GM23338 (cell line): Measurements from ENCODE around the gene COL15A1. TPM values are rescaled to one million over a fixed set of nuclear protein-coding genes. Genes with fewer than 3 reads are reported as not detected.
A peak's percentile ranks its signal among the peaks of the same experiment; 100 is the strongest.

Experiments
- ATAC-seq: fragments of 200-7000 bp; cut with Tn5 transposase; 3 replicates; pipeline ENCODE4 v1.9.1; 2020
- DNase-seq: peaks from one replicate; pipeline ENCODE4 v3.0.0-alpha.2; 2015; ENCODE audit warnings: low spot score
- H2AFZ ChIP-seq: fragments of 200-600 bp; sonication (generic); 2 replicates; pipeline ENCODE4 v1.8.0; 2016; ENCODE audit warnings: antibody characterized with exemption, mild to moderate bottlenecking, moderate library complexity
- H3F3A ChIP-seq: fragments of 200-600 bp; sonication (generic); replicated peaks from 2 replicates; pipeline ENCODE4 v1.8.0; 2017; ENCODE audit warnings: antibody characterized with exemption, mixed run types, low read depth
- H3K27ac ChIP-seq: fragments of 200-600 bp; sonication (generic); 2 replicates; pipeline ENCODE4 v1.6.1; 2016; ENCODE audit warnings: low read depth
- H3K27me3 ChIP-seq: fragments of 200-600 bp; sonication (generic); 2 replicates; pipeline ENCODE4 v1.8.0; 2016; ENCODE audit warnings: mild to moderate bottlenecking, mixed run types, moderate library complexity; ENCODE audit not compliant: insufficient read depth
- H3K36me3 ChIP-seq: fragments of 200-600 bp; sonication (generic); 2 replicates; pipeline ENCODE4 v1.8.0; 2016; ENCODE audit warnings: mild to moderate bottlenecking; ENCODE audit not compliant: insufficient read depth
- H3K4me1 ChIP-seq: fragments of 200-600 bp; sonication (generic); 2 replicates; pipeline ENCODE4 v1.8.0; 2016; ENCODE audit warnings: mild to moderate bottlenecking, moderate library complexity; ENCODE audit not compliant: insufficient read depth
- H3K4me2 ChIP-seq: fragments of 200-600 bp; sonication (generic); 2 replicates; pipeline ENCODE4 v1.7.1; 2017; ENCODE audit warnings: mixed run types
- H3K4me3 ChIP-seq: fragments of 200-600 bp; sonication (generic); 2 replicates; pipeline ENCODE4 v1.6.1; 2016; ENCODE audit warnings: mixed run types
- H3K79me2 ChIP-seq: fragments of 200-600 bp; sonication (generic); replicated peaks from 2 replicates; pipeline ENCODE4 v1.8.0; 2017; ENCODE audit warnings: mild to moderate bottlenecking; ENCODE audit not compliant: insufficient read depth
- H3K9me2 ChIP-seq: fragments of 200-600 bp; sonication (generic); 2 replicates; pipeline ENCODE4 v1.8.0; 2017; ENCODE audit not compliant: insufficient read depth
- H4K20me1 ChIP-seq: fragments of 200-600 bp; sonication (generic); replicated peaks from 2 replicates; pipeline ENCODE4 v1.8.0; 2017; ENCODE audit warnings: mild to moderate bottlenecking; ENCODE audit not compliant: insufficient read depth
- H3K27ac Mint-ChIP-seq: 2 replicates; pipeline ENCODE4 v1.8.0; 2020; ENCODE audit warnings: inconsistent platforms, mild to moderate bottlenecking, moderate library complexity, mixed read lengths
- H3K27me3 Mint-ChIP-seq: 3 replicates; pipeline ENCODE4 v1.8.0; 2022; ENCODE audit warnings: low read depth, mild to moderate bottlenecking, moderate library complexity, mixed read lengths, inconsistent platforms; ENCODE audit not compliant: insufficient read depth, poor library complexity
- H3K36me3 Mint-ChIP-seq: 3 replicates; pipeline ENCODE4 v1.8.0; 2021; ENCODE audit warnings: low read depth, mild to moderate bottlenecking, inconsistent platforms, moderate library complexity, mixed read lengths
- H3K4me1 Mint-ChIP-seq: 3 replicates; pipeline ENCODE4 v1.8.0; 2020; ENCODE audit warnings: mild to moderate bottlenecking, inconsistent platforms, mixed read lengths
- H3K4me3 Mint-ChIP-seq: 3 replicates; pipeline ENCODE4 v1.8.0; 2021; ENCODE audit warnings: moderate library complexity, mild to moderate bottlenecking, inconsistent platforms, mixed read lengths
- H3K9me3 Mint-ChIP-seq: 3 replicates; pipeline ENCODE4 v1.8.0; 2020; ENCODE audit warnings: moderate library complexity, mild to moderate bottlenecking, inconsistent platforms, mixed read lengths
- EZH2 ChIP-seq: fragments of 200-600 bp; sonication (generic); IDR thresholded peaks from one replicate; pipeline ENCODE4 v1.8.0; 2017; ENCODE audit warnings: antibody characterized with exemption, mild to moderate bottlenecking, low read depth; ENCODE audit not compliant: unreplicated experiment
- EZH2phosphoT487 ChIP-seq: fragments of 200-600 bp; sonication (generic); IDR thresholded peaks from one replicate; pipeline ENCODE4 v1.8.1; 2018; ENCODE audit warnings: antibody characterized with exemption; ENCODE audit not compliant: unreplicated experiment
- NANOG ChIP-seq: IDR thresholded peaks from 2 replicates; pipeline ENCODE4 v1.6.1; 2016; ENCODE audit warnings: antibody characterized with exemption, borderline replicate concordance
- REST ChIP-seq: IDR thresholded peaks from one replicate; pipeline ENCODE4 v1.6.1; 2018; ENCODE audit warnings: antibody characterized with exemption; ENCODE audit not compliant: unreplicated experiment
- ZNF114 ChIP-seq: fragments of 250-450 bp; sonication (Bioruptor Pico); IDR thresholded peaks from 2 replicates; pipeline ENCODE4 v1.5.0; 2020; ENCODE audit warnings: mild to moderate bottlenecking, moderate library complexity
- ZNF331 ChIP-seq: fragments of 250-450 bp; sonication (Bioruptor Pico); IDR thresholded peaks from 2 replicates; pipeline ENCODE4 v1.5.0; 2020; ENCODE audit warnings: low read depth, mild to moderate bottlenecking, moderate library complexity
- polyA plus RNA-seq: library from polyadenylated mRNA; unstranded; fragments of >200 nt; fragmentation: Nextera tagmentation; extraction: Ambion mirVana; gene quantifications from 2 replicates; pipeline ENCODE4 v1.2.1, GENCODE V29; 2016
- total RNA-seq: library from RNA; depleted of rRNA; stranded (reverse); fragments of >200 nt; shearing (Covaris generic); gene quantifications from 2 replicates; pipeline ENCODE4 v1.2.3, GENCODE V29; 2014
- TF ChIP-seq, protein P1 (sequence below): fragments of 250-450 bp; sonication (Bioruptor Pico); IDR thresholded peaks from 2 replicates; pipeline ENCODE4 v1.5.0; 2020; ENCODE audit warnings: mild to moderate bottlenecking, moderate library complexity

COL15A1 gene
- total and polyA plus RNA-seq, 2 experiments from 2014 or later = 0.17 to 0.18 TPM

DNA sequence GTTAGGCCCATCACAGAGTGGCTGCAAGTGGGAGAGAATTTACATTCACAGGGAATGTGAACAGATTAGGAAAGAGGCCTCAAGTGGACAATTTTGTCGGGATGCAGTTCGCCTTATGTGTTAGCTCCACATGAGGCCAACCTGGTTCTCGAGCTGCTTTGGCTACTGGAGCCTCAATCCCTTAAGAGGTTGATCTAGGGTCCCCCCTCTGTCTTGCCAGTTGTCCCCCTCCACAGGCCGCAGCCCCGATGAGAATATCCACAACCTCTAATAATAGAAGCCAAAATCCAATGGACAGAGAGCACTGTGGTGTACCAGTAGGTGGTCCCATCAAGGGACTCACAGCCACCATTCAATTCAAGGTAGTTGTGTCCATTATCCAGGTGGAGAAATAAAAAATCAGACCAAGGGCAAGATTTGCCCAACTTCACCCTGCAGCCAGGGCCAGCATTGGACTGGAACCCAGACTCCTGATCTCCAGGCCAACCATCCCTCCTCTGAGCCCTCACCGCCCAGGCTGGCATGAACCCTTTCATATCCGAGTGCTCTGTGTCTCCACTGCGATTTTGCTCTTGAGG is 1.7 kb upstream of the COL15A1 start (continued):
- TF ChIP-seq REST = no peak

GRCh38 chr9:98942906-98943681 is 613 bp upstream of the COL15A1 start:
- TF ChIP-seq NANOG (no peak), EZH2 (peak; percentile 55), REST (no peak), ZNF331 (CRISPR knock-in tag) (no peak), EZH2phosphoT487 (no peak), ZNF114 (CRISPR knock-in tag) (no peak)
- TF ChIP-seq, protein P1, sequence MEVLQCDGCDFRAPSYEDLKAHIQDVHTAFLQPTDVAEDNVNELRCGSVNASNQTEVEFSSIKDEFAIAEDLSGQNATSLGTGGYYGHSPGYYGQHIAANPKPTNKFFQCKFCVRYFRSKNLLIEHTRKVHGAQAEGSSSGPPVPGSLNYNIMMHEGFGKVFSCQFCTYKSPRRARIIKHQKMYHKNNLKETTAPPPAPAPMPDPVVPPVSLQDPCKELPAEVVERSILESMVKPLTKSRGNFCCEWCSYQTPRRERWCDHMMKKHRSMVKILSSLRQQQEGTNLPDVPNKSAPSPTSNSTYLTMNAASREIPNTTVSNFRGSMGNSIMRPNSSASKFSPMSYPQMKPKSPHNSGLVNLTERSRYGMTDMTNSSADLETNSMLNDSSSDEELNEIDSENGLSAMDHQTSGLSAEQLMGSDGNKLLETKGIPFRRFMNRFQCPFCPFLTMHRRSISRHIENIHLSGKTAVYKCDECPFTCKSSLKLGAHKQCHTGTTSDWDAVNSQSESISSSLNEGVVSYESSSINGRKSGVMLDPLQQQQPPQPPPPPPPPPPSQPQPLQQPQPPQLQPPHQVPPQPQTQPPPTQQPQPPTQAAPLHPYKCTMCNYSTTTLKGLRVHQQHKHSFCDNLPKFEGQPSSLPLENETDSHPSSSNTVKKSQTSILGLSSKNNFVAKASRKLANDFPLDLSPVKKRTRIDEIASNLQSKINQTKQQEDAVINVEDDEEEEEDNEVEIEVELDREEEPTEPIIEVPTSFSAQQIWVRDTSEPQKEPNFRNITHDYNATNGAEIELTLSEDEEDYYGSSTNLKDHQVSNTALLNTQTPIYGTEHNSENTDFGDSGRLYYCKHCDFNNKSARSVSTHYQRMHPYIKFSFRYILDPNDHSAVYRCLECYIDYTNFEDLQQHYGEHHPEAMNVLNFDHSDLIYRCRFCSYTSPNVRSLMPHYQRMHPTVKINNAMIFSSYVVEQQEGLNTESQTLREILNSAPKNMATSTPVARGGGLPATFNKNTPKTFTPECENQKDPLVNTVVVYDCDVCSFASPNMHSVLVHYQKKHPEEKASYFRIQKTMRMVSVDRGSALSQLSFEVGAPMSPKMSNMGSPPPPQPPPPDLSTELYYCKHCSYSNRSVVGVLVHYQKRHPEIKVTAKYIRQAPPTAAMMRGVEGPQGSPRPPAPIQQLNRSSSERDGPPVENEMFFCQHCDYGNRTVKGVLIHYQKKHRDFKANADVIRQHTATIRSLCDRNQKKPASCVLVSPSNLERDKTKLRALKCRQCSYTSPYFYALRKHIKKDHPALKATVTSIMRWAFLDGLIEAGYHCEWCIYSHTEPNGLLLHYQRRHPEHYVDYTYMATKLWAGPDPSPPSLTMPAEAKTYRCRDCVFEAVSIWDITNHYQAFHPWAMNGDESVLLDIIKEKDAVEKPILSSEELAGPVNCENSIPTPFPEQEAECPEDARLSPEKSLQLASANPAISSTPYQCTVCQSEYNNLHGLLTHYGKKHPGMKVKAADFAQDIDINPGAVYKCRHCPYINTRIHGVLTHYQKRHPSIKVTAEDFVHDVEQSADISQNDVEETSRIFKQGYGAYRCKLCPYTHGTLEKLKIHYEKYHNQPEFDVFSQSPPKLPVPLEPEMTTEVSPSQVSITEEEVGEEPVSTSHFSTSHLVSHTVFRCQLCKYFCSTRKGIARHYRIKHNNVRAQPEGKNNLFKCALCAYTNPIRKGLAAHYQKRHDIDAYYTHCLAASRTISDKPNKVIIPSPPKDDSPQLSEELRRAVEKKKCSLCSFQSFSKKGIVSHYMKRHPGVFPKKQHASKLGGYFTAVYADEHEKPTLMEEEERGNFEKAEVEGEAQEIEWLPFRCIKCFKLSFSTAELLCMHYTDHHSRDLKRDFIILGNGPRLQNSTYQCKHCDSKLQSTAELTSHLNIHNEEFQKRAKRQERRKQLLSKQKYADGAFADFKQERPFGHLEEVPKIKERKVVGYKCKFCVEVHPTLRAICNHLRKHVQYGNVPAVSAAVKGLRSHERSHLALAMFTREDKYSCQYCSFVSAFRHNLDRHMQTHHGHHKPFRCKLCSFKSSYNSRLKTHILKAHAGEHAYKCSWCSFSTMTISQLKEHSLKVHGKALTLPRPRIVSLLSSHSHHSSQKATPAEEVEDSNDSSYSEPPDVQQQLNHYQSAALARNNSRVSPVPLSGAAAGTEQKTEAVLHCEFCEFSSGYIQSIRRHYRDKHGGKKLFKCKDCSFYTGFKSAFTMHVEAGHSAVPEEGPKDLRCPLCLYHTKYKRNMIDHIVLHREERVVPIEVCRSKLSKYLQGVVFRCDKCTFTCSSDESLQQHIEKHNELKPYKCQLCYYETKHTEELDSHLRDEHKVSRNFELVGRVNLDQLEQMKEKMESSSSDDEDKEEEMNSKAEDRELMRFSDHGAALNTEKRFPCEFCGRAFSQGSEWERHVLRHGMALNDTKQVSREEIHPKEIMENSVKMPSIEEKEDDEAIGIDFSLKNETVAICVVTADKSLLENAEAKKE (CRISPR knock-in tag) = no peak
- Histone ChIP-seq H2AFZ (peak overlapping the region; percentile 90), H3K4me3 (peak overlapping the region; percentile 82), H3K36me3 (no peaks in the 10 kb centered on the region), H4K20me1 (no peaks in the 10 kb centered on the region), H3K79me2 (no peaks in the 10 kb centered on the region), H3K27ac (no peak overlapping the region), H3K4me1 (peaks cover 20% of the 10 kb centered on the region), H3K27me3 (peaks cover 55% of the 10 kb centered on the region), H3F3A (0 out of 2 replicates have a peak, but pooled peaks cover 3% of the 10 kb centered on the region), H3K4me2 (peak overlapping the region; percentile 99), H3K9me2 (peaks cover 9% of the 10 kb centered on the region; the same call in 1 of the 2 replicates)
- Mint-ChIP-seq H3K4me1 (peaks cover 17% of the 10 kb centered on the region), H3K4me3 (peak overlapping the region; percentile 72), H3K27me3 (peaks cover 44% of the 10 kb centered on the region), H3K9me3 (no peaks in the 10 kb centered on the region), H3K36me3 (no peaks in the 10 kb centered on the region; the same call in 2 of the 3 replicates), H3K27ac (no peak overlapping the region)
- DNase-seq (no peak), ATAC-seq (no peak; the same call in none of the 3 replicates)
